H1 (cell line): ENCODE results near the gene TAS2R46. TPM values are rescaled to one million over a fixed set of nuclear protein-coding genes. Genes with fewer than 3 reads are reported as not detected.

ENCODE experiments used
- CTCF ChIA-PET: fragments of 300-600 bp; sonication (Branson Sonifier 250); formaldehyde crosslinking; loops from one replicate; lab custom pipeline; 2021; ENCODE audit not compliant: partially characterized antibody; lab: Charles Lee
- POLR2A ChIA-PET: fragments of 300-600 bp; sonication (Branson Sonifier 250); formaldehyde crosslinking; loops from one replicate; lab custom pipeline; 2021; ENCODE audit warnings: inconsistent platforms; ENCODE audit not compliant: partially characterized antibody; lab: Charles Lee
- DNase-seq, 2 experiments: peaks; one replicate each; pipeline versions ENCODE4 v3.0.0 to v3.0.0-alpha.2; 2010 to 2022; ENCODE audit warnings: low spot score in 2 of 2, low read depth in 1 of 2, mixed read lengths in 1 of 2
- FAIRE-seq: peaks from 2 replicates; lab custom pipeline; 2011; peaks lifted over from hg19 to GRCh38; lab: Jason Lieb, UNC
- H2AFZ ChIP-seq: 2 replicates; pipeline ENCODE4 v1.8.1; 2012; ENCODE audit warnings: low read length, inconsistent platforms
- H2AK5ac ChIP-seq: 2 replicates; pipeline ENCODE4 v1.6.1; 2013; ENCODE audit warnings: low read depth, low read length
- H2BK120ac ChIP-seq: replicated peaks from 2 replicates; pipeline ENCODE3; 2013; ENCODE audit warnings: low read depth, low read length, inconsistent platforms
- H2BK12ac ChIP-seq: 2 replicates; pipeline ENCODE4 v1.6.1; 2013; ENCODE audit warnings: low read depth, low read length
- H2BK15ac ChIP-seq: 2 replicates; pipeline ENCODE4 v1.6.1; 2013; ENCODE audit warnings: low read length
- H2BK20ac ChIP-seq: 2 replicates; pipeline ENCODE4 v1.6.1; 2013; ENCODE audit warnings: low read length
- H2BK5ac ChIP-seq: 2 replicates; pipeline ENCODE4 v1.6.1; 2013; ENCODE audit warnings: low read depth, low read length
- H3K14ac ChIP-seq: 2 replicates; pipeline ENCODE4 v1.6.1; 2013; ENCODE audit warnings: inconsistent platforms; ENCODE audit not compliant: insufficient read length
- H3K18ac ChIP-seq: 2 replicates; pipeline ENCODE4 v1.6.1; 2013; ENCODE audit warnings: low read length; ENCODE audit errors: extremely low read depth
- H3K23ac ChIP-seq: 2 replicates; pipeline ENCODE4 v1.6.1; 2013; ENCODE audit warnings: inconsistent platforms; ENCODE audit not compliant: insufficient read length
- H3K23me2 ChIP-seq: 2 replicates; pipeline ENCODE4 v1.6.1; 2013; ENCODE audit warnings: low read depth, low read length
- H3K27ac ChIP-seq: 2 replicates; pipeline ENCODE4 v1.6.1; 2011; ENCODE audit warnings: low read depth, low read length, inconsistent platforms
- H3K27me3 ChIP-seq, 4 experiments: replicated peaks in 1 of 4; 1 replicate in 1 of 4; 2 replicates in 3 of 4; pipeline versions ENCODE4 v1.6.1 to v1.8.1; 2011 to 2013; ENCODE audit warnings: low read length in 3 of 4, mild to moderate bottlenecking in 3 of 4, inconsistent platforms in 2 of 4, mixed read lengths in 2 of 4, moderate library complexity in 1 of 4; ENCODE audit not compliant: control insufficient read depth in 3 of 4, insufficient read depth in 3 of 4; ENCODE audit errors: extremely low read depth in 1 of 4
- H3K36me3 ChIP-seq, 4 experiments: 2 replicates each; pipeline versions ENCODE4 v1.6.1 to v1.8.1; 2011 to 2013; ENCODE audit warnings: mild to moderate bottlenecking in 4 of 4, low read length in 3 of 4, moderate library complexity in 2 of 4, control low read depth in 1 of 4, inconsistent platforms in 1 of 4; ENCODE audit not compliant: insufficient read depth in 4 of 4, control insufficient read depth in 2 of 4
- H3K4ac ChIP-seq: replicated peaks from 2 replicates; pipeline ENCODE3; 2013; ENCODE audit warnings: low read length, low read depth, mixed read lengths, inconsistent platforms; ENCODE audit not compliant: insufficient read length
- H3K4me1 ChIP-seq, 4 experiments: replicated peaks in 1 of 4; 1 replicate in 1 of 4; 2 replicates in 3 of 4; pipeline versions ENCODE4 v1.6.1 to v1.8.1; 2011 to 2013; ENCODE audit warnings: low read length in 3 of 4, inconsistent platforms in 2 of 4, mixed read lengths in 1 of 4; ENCODE audit not compliant: insufficient read depth in 4 of 4, control insufficient read depth in 3 of 4
- H3K4me2 ChIP-seq, 2 experiments: 2 replicates each; pipeline versions ENCODE4 v1.6.1 to v1.8.1; 2011 to 2013; ENCODE audit warnings: low read depth in 2 of 2, low read length in 2 of 2, control low read depth in 1 of 2, inconsistent platforms in 1 of 2, mild to moderate bottlenecking in 1 of 2; ENCODE audit not compliant: insufficient read depth in 1 of 2
- H3K4me3 ChIP-seq, 4 experiments: fragments of 200-600, 300-600 bp in 1 of 4; sonication (generic), shearing (Covaris generic), sonication (Bioruptor Twin) in 1 of 4; 2 replicates each; pipeline versions ENCODE4 v1.5.1 to v1.8.1; 2011 to 2016; ENCODE audit warnings: low read length in 4 of 4, low read depth in 3 of 4, control low read depth in 2 of 4, inconsistent platforms in 2 of 4, mild to moderate bottlenecking in 2 of 4, mixed read lengths in 1 of 4, moderate library complexity in 1 of 4; ENCODE audit not compliant: insufficient read depth in 2 of 4; ENCODE audit errors: extremely low read depth in 1 of 4
- H3K56ac ChIP-seq: replicated peaks from 2 replicates; pipeline ENCODE3; 2013; ENCODE audit warnings: low read depth, mild to moderate bottlenecking, mixed read lengths, low read length, inconsistent platforms; ENCODE audit not compliant: insufficient read length
- H3K79me1 ChIP-seq: 2 replicates; pipeline ENCODE4 v1.6.1; 2013; ENCODE audit warnings: low read depth, low read length, control low read depth
- H3K79me2 ChIP-seq, 2 experiments: 2 replicates each; pipeline versions ENCODE4 v1.6.1 to v1.8.1; 2012 to 2013; ENCODE audit warnings: low read length in 2 of 2, mild to moderate bottlenecking in 2 of 2, inconsistent platforms in 1 of 2; ENCODE audit not compliant: insufficient read depth in 2 of 2, control insufficient read depth in 1 of 2
- H3K9ac ChIP-seq, 4 experiments: replicated peaks in 1 of 4; 1 replicate in 1 of 4; 2 replicates in 3 of 4; pipeline versions ENCODE4 v1.6.1 to v1.8.1; 2011 to 2013; ENCODE audit warnings: low read depth in 3 of 4, low read length in 3 of 4, control low read depth in 2 of 4, mild to moderate bottlenecking in 2 of 4, moderate library complexity in 2 of 4, inconsistent platforms in 1 of 4; ENCODE audit errors: extremely low read depth in 1 of 4
- H3K9me3 ChIP-seq, 2 experiments: 2 replicates each; pipeline versions ENCODE4 v1.6.1 to v1.8.1; 2012 to 2013; ENCODE audit warnings: mild to moderate bottlenecking in 2 of 2, moderate library complexity in 2 of 2, control low read depth in 1 of 2, inconsistent platforms in 1 of 2, low read depth in 1 of 2, low read length in 1 of 2, mixed read lengths in 1 of 2; ENCODE audit not compliant: insufficient read depth in 2 of 2
- H4K20me1 ChIP-seq, 2 experiments: replicated peaks in 1 of 2; 2 replicates each; pipeline versions ENCODE3 to v1.8.1; 2011 to 2013; ENCODE audit warnings: inconsistent platforms in 2 of 2, low read length in 2 of 2, mild to moderate bottlenecking in 1 of 2; ENCODE audit not compliant: insufficient read depth in 2 of 2, control insufficient read depth in 1 of 2
- H4K5ac ChIP-seq: 2 replicates; pipeline ENCODE4 v1.6.1; 2013; ENCODE audit warnings: low read length, low read depth, mixed read lengths, inconsistent platforms; ENCODE audit not compliant: insufficient read length
- H4K8ac ChIP-seq: 2 replicates; pipeline ENCODE4 v1.8.0; 2013; ENCODE audit warnings: mild to moderate bottlenecking, moderate library complexity, low read length, inconsistent platforms; ENCODE audit not compliant: insufficient read depth; ENCODE audit errors: extremely low read depth
- H4K91ac ChIP-seq: replicated peaks from 2 replicates; pipeline ENCODE3; 2013; ENCODE audit warnings: low read length, mixed read lengths, inconsistent platforms; ENCODE audit not compliant: insufficient read length
- CTCF ChIP-seq, 3 experiments: IDR thresholded peaks; 1 replicate in 2 of 3; 2 replicates in 1 of 3; pipeline versions ENCODE4 v1.5.1 to v1.6.1; 2011; ENCODE audit warnings: low read length in 3 of 3, mild to moderate bottlenecking in 3 of 3, inconsistent platforms in 2 of 3, low read depth in 1 of 3, moderate library complexity in 1 of 3; ENCODE audit not compliant: insufficient read depth in 1 of 3; ENCODE audit errors: control extremely low read depth in 1 of 3
- GTF2F1 ChIP-seq: IDR thresholded peaks from 2 replicates; pipeline ENCODE4 v1.6.1; 2012; ENCODE audit warnings: low read depth, low read length, improper control_type of control experiment, borderline replicate concordance
- HDAC2 ChIP-seq, 2 experiments: fragments of 300-600 bp in 1 of 2; sonication (generic) in 1 of 2; IDR thresholded peaks; 2 replicates each; pipeline ENCODE4 v1.6.1; 2011 to 2012; ENCODE audit warnings: low read depth in 2 of 2, low read length in 2 of 2, mild to moderate bottlenecking in 2 of 2, moderate library complexity in 2 of 2, borderline replicate concordance in 1 of 2, inconsistent platforms in 1 of 2
- NANOG ChIP-seq: IDR thresholded peaks from 2 replicates; pipeline ENCODE4 v1.6.1; 2011; ENCODE audit warnings: low read length, low read depth, mild to moderate bottlenecking, inconsistent platforms; ENCODE audit not compliant: insufficient read depth, poor library complexity, severe bottlenecking
- NRF1 ChIP-seq: IDR thresholded peaks from 2 replicates; pipeline ENCODE4 v1.6.1; 2011; ENCODE audit warnings: mild to moderate bottlenecking, low read depth, low read length, improper control_type of control experiment
- RBBP5 ChIP-seq: IDR thresholded peaks from 2 replicates; pipeline ENCODE4 v1.7.1; 2012; ENCODE audit warnings: low read depth, mild to moderate bottlenecking, inconsistent platforms, low read length, moderate library complexity, borderline replicate concordance
- RNF2 ChIP-seq: fragments of 200-900, 300-1000 bp; sonication (generic); IDR thresholded peaks from 2 replicates; pipeline ENCODE4 v1.7.1; 2016; ENCODE audit warnings: borderline replicate concordance, low read depth, mild to moderate bottlenecking, antibody characterized with exemption, low read length; ENCODE audit not compliant: poor library complexity, severe bottlenecking; ENCODE audit errors: missing control alignments
- SUZ12 ChIP-seq: fragments of 200-600 bp; sonication (generic); IDR thresholded peaks from 2 replicates; pipeline ENCODE4 v1.6.1; 2012; ENCODE audit warnings: mild to moderate bottlenecking, inconsistent platforms, low read length, moderate library complexity, mixed read lengths
- TAF7 ChIP-seq: optimal IDR thresholded peaks from 2 replicates; pipeline ENCODE3; 2011; ENCODE audit warnings: low read depth, mild to moderate bottlenecking, inconsistent platforms, low read length, moderate library complexity, borderline replicate concordance
- TBP ChIP-seq: IDR thresholded peaks from 2 replicates; pipeline ENCODE4 v1.6.1; 2011; ENCODE audit warnings: low read depth, low read length, improper control_type of control experiment
- YY1 ChIP-seq: IDR thresholded peaks from 2 replicates; pipeline ENCODE4 v1.6.1; 2011; ENCODE audit warnings: low read depth, mild to moderate bottlenecking, low read length
- WGBS, 2 experiments: shearing (Covaris generic) in 1 of 2; methylation state at CpG; one replicate each; pipeline versions ENCODE4 v1.1.6 to v1.1.7; 2013 to 2015; ENCODE audit warnings: low lambda C conversion rate in 2 of 2, mixed read lengths in 2 of 2, inconsistent platforms in 1 of 2, low coverage in 1 of 2, missing lambda C conversion rate in 1 of 2; ENCODE audit not compliant: insufficient replicate concordance in 2 of 2, insufficient coverage in 1 of 2, insufficient read length in 1 of 2; ENCODE audit errors: extremely low coverage in 1 of 2, missing lambda C conversion rate in 1 of 2; 5-methylcytosine and 5-hydroxymethylcytosine counted together
- polyA plus RNA-seq, 7 experiments: library from polyadenylated mRNA; depleted of rRNA in 3 of 7; stranded (reverse) in 5 of 7; unstranded in 2 of 7; fragments of >200 nt in 5 of 7; fragments of 200-250 nt in 2 of 7; gene quantifications; 1 replicate in 5 of 7; 2 replicates in 1 of 7; 4 replicates in 1 of 7; pipeline versions ENCODE4 v1.2.1 to v1.2.3, GENCODE V29; 2011 to 2013; ENCODE audit warnings: missing spikeins in 2 of 7, mixed read lengths in 2 of 7
- total RNA-seq: library from RNA; stranded (reverse); fragmentation: NEBNext Ultra II Directional; extraction: Animal tissue kit (Norgen Biotek cat#: 25700); gene quantifications from 2 replicates; pipeline ENCODE4 v1.2.1, GENCODE V29; 2021

Gene TAS2R46
- total and polyA plus RNA-seq, 2 of the 8 experiments (the other 6 are each of a cell fraction or from before 2014, with no cell fraction given), result 0.14 TPM; not detected in 1

GRCh38 chr12:11089246-11089645, 27.2 kb upstream of the TAS2R46 start:
- Histone ChIP-seq H3K56ac (no peak overlapping the region), H2BK5ac (no peak overlapping the region), H3K18ac (no peak overlapping the region), H3K23me2 (no peaks in the 10 kb centered on the region), H4K20me1 (no peaks in the 10 kb centered on the region), H3K36me3 (no peaks in the 10 kb centered on the region; a peak in 1 of 8 replicates), H3K4ac (no peak overlapping the region), H3K9me3 (no peaks in the 10 kb centered on the region), H3K4me3 (no peak overlapping the region), H3K27me3 (no peaks in the 10 kb centered on the region), H3K79me2 (no peaks in the 10 kb centered on the region; a peak in 1 of 4 replicates), H3K14ac (no peak overlapping the region), H3K23ac (no peak overlapping the region), H2BK12ac (no peak overlapping the region), H2BK15ac (no peak overlapping the region), H3K9ac (no peak overlapping the region), H4K5ac (no peak overlapping the region), H4K91ac (no peak overlapping the region), H3K4me1 (no peaks in the 10 kb centered on the region), H3K79me1 (no peaks in the 10 kb centered on the region), H2AK5ac (no peak overlapping the region), H2BK20ac (no peak overlapping the region), H3K4me2 (no peak overlapping the region), H2AFZ (no peak overlapping the region), H4K8ac (no peak overlapping the region), H2BK120ac (no peak overlapping the region), H3K27ac (no peak overlapping the region)
- FAIRE-seq, result no peak
- ChIA-PET CTCF (no interaction called here), POLR2A (no interaction called here)
- 84% methylated on average over 5 of the region's 5 CpGs; no CpG with 5 or more reads in 1 of the 2 experiments for WGBS, 2 experiments
- DNase-seq, result no peak
- no peak for TF ChIP-seq RBBP5
- no peak for TF ChIP-seq TAF7
- TF ChIP-seq HDAC2 (IDR thresholded peaks at IDR 0.05; ENCODE audit: borderline replicate concordance in 1 of 2, low read depth in 2 of 2, low read length in 2 of 2), result no peak
- TF ChIP-seq TBP, result no peak
- TF ChIP-seq RNF2, result no peak
- TF ChIP-seq CTCF (IDR thresholded peaks at IDR 0.05; ENCODE audit: control extremely low read depth in 1 of 3, insufficient read depth in 1 of 3, low read depth in 1 of 3, low read length in 3 of 3), result no peak
- no peak for TF ChIP-seq GTF2F1
- TF ChIP-seq NRF1, result no peak
- TF ChIP-seq YY1, result no peak
- no peak for TF ChIP-seq SUZ12
- no peak for TF ChIP-seq NANOG
